ENCODE measurements around the gene NRSN2.
"Not testable (repeated sequence)": the region's sequence is repeated elsewhere in the genome, so short reads cannot be mapped to it uniquely, and the experiment has no call there.

The NRSN2 gene

DNA sequence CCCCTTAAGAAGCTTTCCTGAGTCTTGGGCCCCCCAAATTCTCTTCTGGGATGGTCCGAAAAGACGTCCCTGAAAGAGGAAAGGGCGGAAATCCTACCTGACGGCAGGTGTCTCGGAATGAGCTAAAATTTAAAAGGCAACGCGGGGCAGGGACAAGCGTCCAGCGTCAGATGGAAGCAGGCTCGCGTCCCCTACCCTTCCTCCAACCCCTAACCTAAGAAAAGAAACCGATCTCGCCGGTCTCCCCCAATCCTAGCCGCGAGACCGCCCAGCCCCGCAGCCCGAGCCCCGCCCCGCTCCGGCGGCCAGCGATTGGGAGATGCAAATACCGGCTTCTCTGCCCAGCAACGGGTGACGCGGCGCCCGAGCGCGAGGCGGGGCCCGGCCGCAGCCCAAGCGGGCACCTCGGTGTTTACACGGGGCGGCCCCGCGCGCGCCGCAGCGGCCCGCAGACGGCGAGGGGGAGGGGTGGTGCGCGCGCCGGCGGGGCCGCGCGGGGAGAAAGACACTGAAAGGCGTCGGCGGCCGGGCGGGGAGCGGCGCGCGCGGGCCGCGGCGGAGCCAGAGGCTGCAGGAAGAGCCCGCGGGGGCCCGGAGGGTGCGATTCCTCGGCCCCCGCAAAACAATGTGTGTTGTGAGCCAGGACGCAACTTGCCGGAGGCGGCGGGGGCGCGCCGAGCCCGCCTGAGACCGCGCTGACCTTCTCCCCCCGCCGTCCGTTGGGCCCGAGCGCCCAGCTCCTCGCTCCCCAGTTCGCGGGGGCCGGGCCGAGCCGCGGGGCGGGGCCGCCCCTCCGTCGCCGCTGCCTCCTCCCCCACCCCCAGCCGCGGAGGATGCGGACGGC, 21.6 kb upstream of the NRSN2 start, which contains the start of gene SOX12:
Gene SOX12, plus strand, starts transcription at position 508 of the 844 bp plus-strand sequence. CDS start 373 bp downstream, outside the sequence.
- peak; percentile 89 for DNase-seq

DNA sequence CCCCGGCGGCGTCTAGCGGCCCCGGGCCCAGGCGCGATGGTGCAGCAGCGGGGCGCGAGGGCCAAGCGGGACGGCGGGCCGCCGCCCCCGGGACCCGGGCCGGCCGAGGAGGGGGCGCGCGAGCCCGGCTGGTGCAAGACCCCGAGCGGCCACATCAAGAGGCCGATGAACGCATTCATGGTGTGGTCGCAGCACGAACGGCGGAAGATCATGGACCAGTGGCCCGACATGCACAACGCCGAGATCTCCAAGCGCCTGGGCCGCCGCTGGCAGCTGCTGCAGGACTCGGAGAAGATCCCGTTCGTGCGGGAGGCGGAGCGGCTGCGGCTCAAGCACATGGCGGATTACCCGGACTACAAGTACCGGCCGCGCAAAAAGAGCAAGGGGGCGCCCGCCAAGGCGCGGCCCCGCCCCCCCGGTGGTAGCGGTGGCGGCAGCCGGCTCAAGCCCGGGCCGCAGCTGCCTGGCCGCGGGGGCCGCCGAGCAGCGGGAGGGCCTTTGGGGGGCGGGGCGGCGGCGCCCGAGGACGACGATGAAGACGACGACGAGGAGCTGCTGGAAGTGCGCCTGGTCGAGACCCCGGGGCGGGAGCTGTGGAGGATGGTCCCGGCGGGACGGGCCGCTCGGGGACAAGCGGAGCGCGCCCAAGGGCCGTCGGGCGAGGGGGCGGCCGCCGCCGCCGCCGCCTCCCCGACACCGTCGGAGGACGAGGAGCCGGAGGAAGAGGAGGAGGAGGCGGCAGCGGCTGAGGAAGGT, 20.8 kb upstream of the NRSN2 start:
- peak; percentile 71 for DNase-seq

DNA sequence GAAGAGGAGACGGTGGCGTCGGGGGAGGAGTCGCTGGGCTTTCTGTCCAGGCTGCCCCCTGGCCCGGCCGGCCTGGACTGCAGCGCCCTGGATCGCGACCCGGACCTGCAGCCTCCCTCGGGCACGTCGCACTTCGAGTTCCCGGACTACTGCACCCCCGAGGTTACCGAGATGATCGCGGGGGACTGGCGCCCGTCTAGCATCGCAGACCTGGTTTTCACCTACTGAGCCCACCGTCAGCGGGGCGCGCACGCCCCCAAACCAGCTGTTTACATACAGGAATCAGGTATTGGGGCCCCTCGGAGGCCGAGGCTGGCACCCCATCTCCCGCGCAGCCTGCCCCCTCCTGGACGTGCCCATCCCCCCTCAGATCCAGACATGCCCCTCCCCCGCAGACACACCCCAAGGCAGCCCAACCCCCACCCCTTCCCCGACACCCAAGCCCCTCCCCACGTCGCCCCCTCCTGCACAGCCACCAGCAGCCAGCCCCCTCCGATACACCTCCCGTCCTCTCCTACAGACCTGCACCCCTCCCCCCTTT, 20.2 kb upstream of the NRSN2 start:
- DNase-seq = peak; percentile 38

DNA sequence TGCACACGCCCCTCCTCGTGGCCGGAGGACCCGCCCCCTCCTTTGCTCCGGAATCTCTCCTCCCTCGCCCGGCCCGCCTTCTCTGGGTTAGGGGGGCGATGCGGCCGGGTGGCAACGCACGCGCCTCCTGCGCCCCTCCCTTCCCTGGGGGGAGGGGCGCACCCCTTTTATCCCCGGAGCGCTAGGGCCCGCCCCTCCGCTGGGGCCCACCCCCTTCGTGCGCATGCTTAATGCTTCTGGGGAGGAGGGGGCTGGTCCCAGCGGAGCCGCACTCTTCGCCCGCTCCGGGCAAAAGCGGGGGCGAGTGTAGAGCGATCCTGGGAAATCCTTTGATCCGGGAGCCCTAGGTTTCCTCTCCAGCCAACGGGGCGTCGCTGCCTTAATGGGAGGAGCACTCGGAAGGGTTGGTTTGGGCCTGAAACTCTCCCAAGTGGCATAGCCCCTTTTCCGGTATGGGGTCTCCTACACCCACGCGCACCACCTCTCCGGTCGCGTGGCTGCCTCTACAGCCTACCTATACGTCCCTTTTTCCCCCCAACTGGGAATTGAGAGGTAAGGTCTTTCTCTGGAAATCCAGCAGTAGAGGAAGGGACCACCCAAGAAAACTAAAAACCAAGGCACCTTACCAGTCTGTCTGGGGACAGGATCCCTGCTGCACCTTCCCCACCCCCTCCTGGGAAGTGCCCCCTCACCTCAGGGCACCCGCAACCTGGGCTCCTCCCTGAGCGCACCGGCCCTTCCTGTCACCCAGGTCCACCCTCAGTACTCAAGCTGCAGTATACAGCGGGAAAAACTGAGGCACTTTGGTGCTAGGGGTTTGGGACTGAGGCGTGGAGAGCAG, 19.5 kb upstream of the NRSN2 start:
- peak; percentile 91 for DNase-seq

DNA sequence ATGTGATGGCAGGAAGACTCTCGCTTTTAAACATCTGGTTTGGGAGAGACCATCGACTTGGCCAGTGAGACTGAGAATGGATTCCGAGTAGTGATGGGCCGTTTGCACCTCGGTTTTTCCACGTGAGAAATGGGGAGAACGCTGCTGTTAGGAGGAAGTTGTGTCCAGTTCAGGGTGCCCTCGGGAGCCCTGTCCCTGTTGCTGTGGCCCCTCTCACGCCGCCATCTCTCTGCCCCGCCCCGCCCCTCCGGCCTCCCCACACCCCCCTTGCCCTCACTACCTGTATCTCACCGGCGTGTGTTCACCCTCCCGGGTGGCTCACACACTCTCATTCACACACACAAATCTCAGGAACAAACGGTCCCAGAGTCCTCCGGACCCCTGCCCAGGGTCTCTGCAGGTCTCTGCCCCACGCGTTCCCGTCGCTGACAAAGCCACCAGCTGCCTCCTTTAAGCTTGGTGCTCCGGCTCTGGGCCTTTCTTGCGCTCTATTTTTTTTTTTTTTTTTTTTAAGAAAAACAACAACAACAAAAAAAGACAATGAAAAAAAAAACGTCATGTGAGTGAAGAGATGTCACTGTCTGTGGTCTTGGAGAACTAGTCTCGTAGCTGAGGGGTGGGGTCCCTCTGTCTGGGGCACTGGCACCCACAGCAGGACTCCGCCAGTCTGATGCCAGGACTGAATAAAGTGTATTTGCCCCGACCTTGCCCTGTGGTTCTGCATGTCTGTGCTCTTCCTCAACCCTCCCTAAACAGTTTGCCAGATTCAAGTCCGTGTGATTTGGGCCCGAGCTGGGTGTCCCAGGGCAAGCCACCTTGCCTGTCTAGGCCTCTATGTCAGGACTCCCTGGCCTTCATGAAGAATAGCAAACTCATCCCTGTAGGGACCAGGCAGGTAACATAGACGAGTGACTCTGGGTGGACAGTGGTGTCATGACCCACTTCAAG, 18.6 kb upstream of the NRSN2 start:
- DNase-seq = no peak

DNA sequence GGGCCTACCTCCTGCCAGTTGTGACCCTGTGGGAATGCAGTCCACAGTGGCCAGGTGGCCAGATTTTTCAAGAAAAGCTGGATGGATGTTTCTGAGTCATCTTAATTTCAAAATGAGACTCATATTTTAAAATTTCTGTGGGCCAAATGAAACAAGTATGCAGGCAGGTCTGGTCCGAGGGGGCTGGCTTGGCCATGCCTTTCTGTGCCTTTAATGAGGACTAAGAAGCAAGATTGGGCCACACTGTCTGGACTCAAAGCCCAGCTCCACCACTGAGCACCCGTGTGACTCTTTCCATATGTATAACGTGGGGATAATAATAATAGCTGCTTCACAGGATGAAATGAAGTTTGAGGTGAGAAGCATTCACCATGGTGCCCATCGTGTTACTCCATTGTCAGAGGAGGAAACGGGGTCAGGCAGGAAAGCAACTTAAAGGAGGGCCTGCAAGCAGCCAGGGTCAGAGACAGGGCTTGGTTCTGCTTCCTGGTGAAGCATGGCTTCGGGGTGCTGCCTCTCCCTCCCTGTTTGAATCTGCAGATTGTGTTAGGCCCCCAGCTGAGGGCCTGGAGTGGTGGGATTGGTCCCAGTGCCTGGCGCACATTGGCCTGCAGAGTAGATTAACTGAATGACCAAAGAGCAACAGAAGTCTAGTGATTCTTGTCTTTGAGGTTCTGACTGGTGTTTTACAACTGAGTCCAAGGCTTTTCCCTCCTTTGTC, 17.8 kb upstream of the NRSN2 start:
- no peak for DNase-seq

DNA sequence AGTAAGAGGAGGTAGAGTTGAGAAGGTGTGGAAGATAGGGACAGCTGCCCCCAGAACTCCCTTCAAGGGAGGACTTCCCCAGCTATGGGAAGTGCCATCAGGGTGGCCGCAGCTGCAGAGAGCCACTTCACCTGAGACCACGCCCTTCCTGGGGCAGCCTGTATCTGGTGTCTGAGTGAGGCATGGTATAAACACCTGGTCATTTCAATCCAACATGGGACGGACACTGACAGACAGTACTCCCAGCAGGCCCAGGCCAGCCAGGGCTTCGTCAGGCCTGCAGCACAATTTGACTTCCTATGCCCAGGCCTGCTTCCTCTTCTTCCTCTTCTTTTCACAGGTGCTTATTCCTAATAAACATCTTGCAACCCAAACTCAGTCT, 17.1 kb upstream of the NRSN2 start:
- no peak for DNase-seq

DNA sequence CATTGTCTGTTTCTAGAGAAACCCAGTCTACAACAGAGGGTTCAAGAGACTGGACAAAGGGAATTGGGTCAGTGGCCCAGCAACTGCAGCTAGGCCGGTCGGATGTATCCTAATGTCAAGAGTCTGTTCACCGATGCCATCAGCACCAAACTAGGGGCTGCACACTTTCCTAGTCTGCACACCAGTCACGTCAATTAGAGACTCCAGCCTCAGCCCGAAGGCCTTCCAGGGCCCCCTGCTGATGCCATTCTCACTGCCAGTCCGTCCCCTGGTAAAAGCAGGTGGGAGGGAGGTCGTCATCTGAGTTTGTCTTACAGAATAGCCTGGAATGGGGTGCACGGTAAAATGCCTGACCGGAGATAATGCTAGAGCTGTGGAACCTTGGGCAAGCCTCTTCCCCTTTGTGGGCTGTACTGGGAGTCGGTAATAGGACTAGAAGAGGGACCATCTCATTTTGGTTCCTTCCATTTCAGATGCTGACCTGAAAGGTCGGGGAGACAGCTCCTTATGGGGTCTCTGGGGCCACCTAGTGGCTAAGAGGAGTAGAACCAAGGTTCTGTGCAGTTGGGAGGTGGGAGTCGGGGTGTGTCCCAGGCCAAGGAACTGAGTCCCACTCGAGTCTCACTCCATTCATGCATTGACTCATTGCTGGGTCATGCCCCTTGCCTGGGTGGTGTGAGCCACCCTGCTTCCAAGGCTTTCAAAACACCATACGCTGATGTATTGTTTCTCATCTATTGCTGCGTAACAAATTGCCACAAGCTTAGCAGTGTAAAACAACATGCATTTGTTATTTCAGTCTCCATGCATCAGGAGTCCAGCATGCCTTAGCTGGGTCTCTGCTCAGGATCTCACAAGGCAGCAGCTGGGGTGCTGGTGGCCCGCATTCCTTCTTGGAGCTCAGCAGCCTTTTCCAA, 16.4 kb upstream of the NRSN2 start:
- peak; percentile 42 for DNase-seq

DNA sequence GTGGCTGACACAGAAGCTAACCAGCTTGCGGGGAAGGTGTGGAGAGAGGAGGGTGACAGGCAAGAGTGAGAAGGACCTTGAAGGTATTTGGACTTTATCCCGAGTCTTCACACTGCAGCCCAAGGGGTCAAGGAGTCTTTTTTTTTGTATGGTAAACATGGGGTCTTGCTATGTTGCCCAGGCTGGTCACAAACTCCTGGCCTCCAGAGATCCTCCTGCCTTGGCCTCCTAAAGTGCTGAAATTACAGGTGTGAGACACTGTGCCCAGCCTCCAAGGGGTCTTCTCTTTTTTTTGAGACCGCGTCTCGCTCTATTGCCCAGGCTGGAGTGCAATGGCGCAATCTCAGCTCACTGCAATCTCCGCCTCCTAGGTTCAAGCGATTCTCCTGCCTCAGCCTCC, 12.3 kb upstream of the NRSN2 start:
- DNase-seq = no peak

DNA sequence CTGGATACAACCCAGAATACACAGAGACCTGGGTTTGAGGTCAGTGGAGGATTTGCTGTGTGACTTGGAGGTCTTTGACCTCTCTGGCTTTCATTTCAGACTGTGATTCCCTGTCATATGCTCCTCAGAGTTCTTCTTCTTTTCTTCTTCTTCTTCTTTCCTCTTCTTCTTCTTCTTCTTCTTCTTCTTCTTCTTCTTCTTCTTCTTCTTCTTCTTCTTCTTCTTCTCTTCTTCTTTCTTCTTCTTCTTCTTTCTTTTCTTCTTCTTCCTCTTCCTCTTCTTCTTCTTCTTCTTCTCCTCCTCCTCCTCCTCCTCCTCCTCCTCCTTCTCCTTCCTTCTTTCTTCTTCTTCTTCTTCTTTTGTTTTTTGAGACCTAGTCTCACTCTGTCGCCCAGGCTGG, 10.9 kb upstream of the NRSN2 start:
- DNase-seq = not testable (repeated sequence)

DNA sequence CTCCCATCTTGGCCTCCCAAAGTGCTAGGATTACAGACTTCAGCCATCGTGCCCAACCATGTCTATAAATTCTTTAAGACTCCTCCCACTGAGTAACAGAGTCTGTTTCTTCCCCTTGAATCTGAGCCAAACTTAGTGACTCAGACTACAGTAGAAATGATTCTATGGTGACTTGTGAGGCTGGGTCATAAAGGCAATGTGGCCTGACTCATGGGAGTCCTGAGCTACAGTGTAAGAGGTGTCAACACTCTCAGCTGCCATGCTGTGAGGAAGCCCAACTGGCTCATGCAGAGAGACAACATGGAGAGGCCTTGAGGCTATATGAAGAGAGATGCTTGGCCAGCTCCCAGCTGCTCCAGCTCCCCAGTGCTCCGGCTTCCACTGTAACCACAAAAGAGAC, 5.2 kb upstream of the NRSN2 start:
- DNase-seq = no peak

DNA sequence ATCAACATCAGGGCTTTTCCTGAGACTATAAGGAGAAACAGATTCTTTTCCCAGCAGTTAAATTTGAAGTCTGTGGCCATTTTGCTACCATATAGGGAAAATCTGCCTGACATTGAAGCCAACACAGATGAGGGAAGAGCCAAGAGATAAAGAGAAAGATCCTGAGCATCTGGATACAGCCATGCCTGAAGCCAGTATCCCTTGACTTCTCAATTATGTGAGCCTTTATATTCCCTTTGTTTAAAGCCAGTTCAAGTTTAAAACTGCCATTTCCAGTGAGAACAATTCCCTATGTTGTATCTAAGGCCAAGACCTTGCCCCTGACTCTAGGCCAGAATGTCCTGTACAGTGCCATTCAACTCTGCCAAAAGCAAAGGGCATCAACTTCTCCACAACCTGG, 3.8 kb upstream of the NRSN2 start:
- DNase-seq = no peak

DNA sequence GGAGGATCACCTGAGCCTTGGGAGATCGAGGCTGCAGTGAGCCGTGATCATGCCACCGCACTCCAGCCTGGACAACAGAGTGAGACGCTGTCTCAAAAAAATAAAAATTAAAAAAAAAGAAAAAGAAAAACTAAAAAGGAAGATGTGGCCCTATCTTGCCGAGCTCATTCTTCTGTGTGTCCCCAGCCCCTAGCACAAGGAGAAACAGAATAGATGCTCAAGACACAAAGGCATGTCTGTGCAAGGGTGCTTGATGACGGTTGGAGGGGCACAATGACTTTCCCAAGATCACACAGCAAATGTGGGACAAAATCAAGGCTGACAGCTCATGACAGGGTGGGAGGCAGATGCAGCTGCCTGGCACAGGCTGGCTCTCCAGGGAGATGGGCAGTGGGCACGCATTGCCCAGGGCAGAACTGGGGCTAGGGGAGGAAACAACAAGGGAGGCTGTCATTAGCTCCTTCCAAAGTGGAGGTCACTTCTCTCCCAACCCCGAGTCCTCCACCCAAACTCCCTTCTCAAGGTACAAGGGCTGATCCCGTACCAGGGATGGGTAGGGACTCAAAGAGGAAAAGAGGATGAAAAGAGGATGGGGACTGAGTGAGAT, 775 bp upstream of the NRSN2 start:
- no peak for DNase-seq

DNA sequence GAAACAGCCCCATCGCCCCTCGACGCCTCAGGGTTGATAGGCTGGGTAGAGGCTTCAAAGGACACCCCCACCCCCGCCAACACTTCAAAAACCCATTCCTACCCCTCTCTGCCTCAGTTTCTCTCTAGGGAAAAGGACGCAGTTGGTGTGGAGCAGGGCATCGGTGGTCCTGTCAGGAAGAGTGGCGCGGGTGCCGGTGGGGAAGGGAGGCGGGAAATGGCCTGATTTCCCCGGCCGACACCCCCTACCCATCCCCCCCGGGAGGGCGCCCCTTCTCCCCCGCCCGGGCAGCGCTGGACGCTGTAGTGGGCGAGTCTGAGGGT, 367 bp downstream of the NRSN2 start:
- no peak for DNase-seq

DNA sequence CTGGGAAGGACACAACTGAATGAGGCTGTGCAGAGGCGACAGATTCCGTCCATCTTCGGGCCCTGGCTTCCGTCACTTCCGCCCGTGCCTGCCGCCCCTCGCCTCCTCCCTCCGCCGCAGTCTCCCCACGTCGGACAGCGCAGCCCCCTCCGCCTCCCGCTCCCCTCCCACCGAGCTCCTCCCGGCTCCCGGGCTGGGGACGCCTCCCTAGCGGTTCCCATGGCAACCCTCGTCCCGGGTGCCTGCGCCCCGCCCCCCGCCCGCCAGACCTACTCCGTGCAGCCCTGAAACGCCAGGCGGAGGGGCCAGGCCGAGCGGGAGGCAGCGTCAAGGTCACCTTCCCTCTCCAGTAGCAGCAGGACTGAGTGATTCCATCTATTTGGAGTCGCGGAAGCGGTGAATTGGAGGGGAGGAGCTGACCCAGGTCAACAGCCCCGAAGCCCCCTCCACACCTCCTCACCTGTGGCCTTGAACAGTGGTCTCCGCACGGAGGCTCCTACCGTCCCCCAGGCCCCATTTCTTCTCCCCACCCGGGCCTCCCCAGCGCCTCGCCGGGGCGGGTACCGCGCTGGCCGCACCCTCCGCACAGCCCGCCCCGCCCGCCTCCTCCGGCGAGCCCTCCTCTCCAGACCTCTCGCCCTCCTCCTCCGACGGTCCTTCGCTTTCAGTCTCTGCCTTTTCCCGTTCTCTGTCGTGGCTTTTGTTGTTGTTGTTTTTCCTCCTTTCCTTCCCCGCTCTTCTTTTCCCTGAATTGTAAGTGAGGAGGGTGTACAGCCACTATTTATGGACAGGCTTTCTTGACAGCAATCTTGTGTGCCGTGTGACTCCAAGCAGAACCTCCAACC, 951 bp downstream of the NRSN2 start:
- DNase-seq = peak; percentile 96

DNA sequence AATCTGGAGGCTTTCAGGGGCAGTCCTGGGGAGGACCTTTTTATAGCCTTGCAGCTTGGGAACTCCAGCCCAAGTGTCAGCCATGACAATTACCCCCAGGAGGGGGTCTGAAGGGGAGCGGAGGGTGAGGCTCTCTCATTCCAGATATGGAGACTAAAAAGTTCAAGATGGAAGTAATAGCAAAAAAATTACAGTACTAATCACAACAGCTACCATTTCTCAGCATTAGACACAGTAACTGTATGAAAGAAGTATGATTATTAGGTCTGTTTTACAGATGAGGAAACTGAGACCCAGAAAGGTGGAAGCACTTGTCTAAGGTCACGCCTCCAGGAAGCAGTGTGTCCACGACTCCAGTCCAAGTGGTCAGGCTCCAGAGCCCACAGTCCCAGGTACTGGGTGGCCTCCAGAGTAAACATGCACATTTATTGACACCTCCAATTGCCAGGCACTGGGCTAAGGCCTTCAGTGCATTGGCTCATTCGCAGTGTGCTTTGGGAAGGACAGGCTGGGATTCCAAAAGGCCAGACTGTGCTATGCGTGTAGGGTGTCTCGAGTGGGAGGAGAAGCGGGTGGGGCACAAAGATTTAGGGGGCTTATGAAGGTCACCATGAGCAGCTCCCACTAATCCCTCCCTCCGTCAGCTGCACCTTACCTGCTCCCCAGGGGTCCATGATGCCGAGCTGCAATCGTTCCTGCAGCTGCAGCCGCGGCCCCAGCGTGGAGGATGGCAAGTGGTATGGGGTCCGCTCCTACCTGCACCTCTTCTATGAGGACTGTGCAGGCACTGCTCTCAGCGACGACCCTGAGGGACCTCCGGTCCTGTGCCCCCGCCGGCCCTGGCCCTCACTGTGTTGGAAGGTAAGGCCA, 2.3 kb downstream of the NRSN2 start:
- no peak for DNase-seq

DNA sequence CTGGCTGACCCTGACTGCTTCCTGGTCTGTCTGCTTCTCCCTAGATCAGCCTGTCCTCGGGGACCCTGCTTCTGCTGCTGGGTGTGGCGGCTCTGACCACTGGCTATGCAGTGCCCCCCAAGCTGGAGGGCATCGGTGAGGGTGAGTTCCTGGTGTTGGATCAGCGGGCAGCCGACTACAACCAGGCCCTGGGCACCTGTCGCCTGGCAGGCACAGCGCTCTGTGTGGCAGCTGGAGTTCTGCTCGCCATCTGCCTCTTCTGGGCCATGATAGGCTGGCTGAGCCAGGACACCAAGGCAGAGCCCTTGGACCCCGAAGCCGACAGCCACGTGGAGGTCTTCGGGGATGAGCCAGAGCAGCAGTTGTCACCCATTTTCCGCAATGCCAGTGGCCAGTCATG, 6.3 kb downstream of the NRSN2 start:
- no peak for DNase-seq
